K562 (cell line): ENCODE data around the gene AMT. TPM values are rescaled to one million over a fixed set of nuclear protein-coding genes. Genes with fewer than 3 reads are reported as not detected.

Experiments used
- ELK1 ChIP-seq: sonication (generic); formaldehyde crosslinking; IDR thresholded peaks from 2 replicates; pipeline ENCODE4 v1.8.1; 2022; ENCODE audit warnings: missing genetic modification reagents
- EZH2 ChIP-seq: IDR thresholded peaks from 2 replicates; pipeline ENCODE4 v1.6.1; 2012; ENCODE audit warnings: low read depth, mild to moderate bottlenecking, inconsistent platforms, low read length, borderline replicate concordance
- GTF2B ChIP-seq: IDR thresholded peaks from 2 replicates; pipeline ENCODE4 v1.6.1; 2011; ENCODE audit not compliant: insufficient read length; ENCODE audit errors: extremely low read depth
- HMG20B ChIP-seq: fragments of 250-450 bp; sonication (Bioruptor Pico); IDR thresholded peaks from 2 replicates; pipeline ENCODE4 v1.5.0; 2021; ENCODE audit warnings: mild to moderate bottlenecking
- HOXB6 ChIP-seq: fragments of 250-450 bp; sonication (Bioruptor Pico); IDR thresholded peaks from 2 replicates; pipeline ENCODE4 v1.5.1; 2022; ENCODE audit warnings: mild to moderate bottlenecking, borderline replicate concordance
- KAT7 ChIP-seq: sonication (generic); formaldehyde crosslinking; IDR thresholded peaks from 2 replicates; pipeline ENCODE4 v1.8.0; 2022; ENCODE audit warnings: missing genetic modification reagents, mild to moderate bottlenecking, borderline replicate concordance
- NFE2L1 ChIP-seq: fragments of 450-650 bp; IDR thresholded peaks from 2 replicates; pipeline ENCODE4 v1.6.1; 2016; ENCODE audit warnings: missing genetic modification characterization, low read depth, mild to moderate bottlenecking, missing compliant biosample characterization, moderate library complexity, borderline replicate concordance
- PTRF ChIP-seq: fragments of 450-650 bp; IDR thresholded peaks from 2 replicates; pipeline ENCODE4 v1.6.1; 2016; ENCODE audit warnings: mild to moderate bottlenecking, missing genetic modification characterization, missing compliant biosample characterization
- SAFB2 ChIP-seq: fragments of 200-400 bp; formaldehyde crosslinking; IDR thresholded peaks from 2 replicates; pipeline ENCODE4 v1.6.1; 2018; ENCODE audit warnings: borderline replicate concordance, low read length, low read depth, moderate library complexity; ENCODE audit not compliant: severe bottlenecking
- ZNF41 ChIP-seq: fragments of 250-450 bp; sonication (Bioruptor Pico); conservative IDR thresholded peaks from 2 replicates; pipeline ENCODE4 v1.4.0; 2020; ENCODE audit warnings: mild to moderate bottlenecking
- ZSCAN29 ChIP-seq: fragments of 450-650 bp; IDR thresholded peaks from 2 replicates; pipeline ENCODE4 v1.6.1; 2017
- polyA plus RNA-seq, 8 experiments: library from polyadenylated mRNA; depleted of rRNA in 4 of 8; stranded (reverse) in 5 of 8; unstranded in 3 of 8; fragments of >200 nt; fragmentation: Nextera tagmentation in 2 of 8; fragmentation: Illumina TruSeq in 1 of 8; extraction: Ambion mirVana in 2 of 8; extraction: Trizol in 1 of 8; gene quantifications; 2 replicates each; pipeline versions ENCODE4 v1.2.1 to v1.2.3, GENCODE V29; 2011 to 2014; ENCODE audit warnings: inconsistent platforms in 1 of 8, missing spikeins in 1 of 8
- total RNA-seq, 7 experiments: library from RNA; depleted of rRNA in 6 of 7; stranded (reverse); fragments of >200 nt in 6 of 7; fragmentation: Illumina TruSeq in 2 of 7; extraction: Trizol in 2 of 7; gene quantifications; 2 replicates each; pipeline versions ENCODE4 v1.2.1 to v1.2.3, GENCODE V29; 2011 to 2021; ENCODE audit warnings: low replicate concordance in 1 of 7
- TF ChIP-seq, protein P1 (sequence below): IDR thresholded peaks from 2 replicates; pipeline ENCODE4 v1.6.1; 2012; ENCODE audit warnings: low read depth, low read length, improper control_type of control experiment, borderline replicate concordance

The AMT gene
- total and polyA plus RNA-seq, 9 of the 15 experiments (the other 6 are each of a cell fraction or from before 2014, with no cell fraction given) = 0.14 to 2.1 (median 0.52) TPM

DNA sequence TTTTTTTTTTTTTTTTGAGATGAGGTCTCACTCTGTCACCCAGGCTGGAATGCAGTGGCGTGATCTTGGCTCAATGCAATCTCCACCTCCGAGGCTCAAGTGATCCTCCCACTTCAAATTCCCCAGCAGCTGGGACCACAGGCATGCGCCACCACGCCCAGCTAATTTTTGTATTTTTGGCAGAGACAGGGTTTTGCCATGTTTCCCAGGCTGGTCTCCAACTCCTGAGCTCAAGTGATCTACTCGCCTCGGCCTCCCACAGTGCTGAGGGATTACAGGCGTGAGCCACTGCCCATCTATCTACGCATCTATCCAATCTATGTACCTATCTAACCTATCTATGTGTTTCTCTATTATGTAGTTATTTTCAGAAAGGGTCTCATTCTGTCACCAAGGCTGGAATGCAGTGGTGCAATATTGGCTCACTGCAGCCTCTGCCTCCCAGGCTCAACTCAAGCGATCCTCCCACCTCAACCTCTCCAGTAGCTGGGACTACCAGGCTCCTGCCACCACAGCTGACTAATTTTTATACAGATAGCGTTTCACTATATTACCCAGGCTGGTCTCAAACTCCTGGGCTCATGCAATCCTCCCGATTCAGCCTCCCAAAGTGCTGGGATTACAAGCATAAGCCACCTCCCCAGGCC is 43.9 kb downstream of the AMT start (continued):
- TF ChIP-seq NFE2L1 (tag) (no peak), HOXB6 (CRISPR knock-in tag) (no peak), ZNF41 (CRISPR knock-in tag) (no peak), SAFB2 (no peak), KAT7 (CRISPR knock-in tag) (no peak), ZSCAN29 (no peak), HMG20B (CRISPR knock-in tag) (no peak), ELK1 (no peak), PTRF (tag) (no peak), GTF2B (no peak), EZH2 (no peak)
- TF ChIP-seq, protein P1, sequence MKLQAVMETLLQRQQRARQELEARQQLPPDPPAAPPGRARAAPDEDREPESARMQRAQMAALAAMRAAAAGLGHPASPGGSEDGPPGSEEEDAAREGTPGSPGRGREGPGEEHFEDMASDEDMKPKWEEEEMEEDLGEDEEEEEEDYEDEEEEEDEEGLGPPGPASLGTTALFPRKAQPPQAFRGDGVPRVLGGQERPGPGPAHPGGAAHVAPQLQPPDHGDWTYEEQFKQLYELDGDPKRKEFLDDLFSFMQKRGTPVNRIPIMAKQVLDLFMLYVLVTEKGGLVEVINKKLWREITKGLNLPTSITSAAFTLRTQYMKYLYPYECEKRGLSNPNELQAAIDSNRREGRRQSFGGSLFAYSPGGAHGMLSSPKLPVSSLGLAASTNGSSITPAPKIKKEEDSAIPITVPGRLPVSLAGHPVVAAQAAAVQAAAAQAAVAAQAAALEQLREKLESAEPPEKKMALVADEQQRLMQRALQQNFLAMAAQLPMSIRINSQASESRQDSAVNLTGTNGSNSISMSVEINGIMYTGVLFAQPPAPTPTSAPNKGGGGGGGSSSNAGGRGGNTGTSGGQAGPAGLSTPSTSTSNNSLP = no peak
